Thoracic aorta (tissue), 2 donors: Measurements from ENCODE around the gene KPNB1. TPM values are rescaled to one million over a fixed set of nuclear protein-coding genes. Genes with fewer than 3 reads are reported as not detected.
A peak's percentile ranks its signal among the peaks of the same experiment; 100 is the strongest.

Experiments
- ATAC-seq: fragments of 150-250 bp; one replicate; pipeline ENCODE4 v1.8.0; 2017; ENCODE audit warnings: low read depth; ENCODE audit not compliant: insufficient number of reproducible peaks, low FRiP score
- DNase-seq: peaks from one replicate; pipeline ENCODE4 v3.0.0-alpha.2; 2020; ENCODE audit warnings: low spot score
- H3K27ac ChIP-seq, 2 donors: fragments of 200-600 bp; sonication (generic); 1 replicate in 1 of 2; 2 replicates in 1 of 2; pipeline ENCODE4 v1.5.1; 2016; ENCODE audit warnings: mild to moderate bottlenecking in 2 of 2, moderate library complexity in 2 of 2
- H3K27me3 ChIP-seq: fragments of 200-600 bp; sonication (generic); replicated peaks from 2 replicates; pipeline ENCODE4 v1.6.0; 2016; ENCODE audit warnings: mild to moderate bottlenecking; ENCODE audit not compliant: insufficient read depth
- H3K36me3 ChIP-seq: fragments of 200-600 bp; sonication (generic); one replicate; pipeline ENCODE4 v1.5.1; 2016
- H3K4me1 ChIP-seq, 2 donors: fragments of 200-600 bp; sonication (generic); 1 replicate in 1 of 2; 2 replicates in 1 of 2; pipeline versions ENCODE4 v1.5.1 to v1.6.0; 2016; ENCODE audit warnings: low read depth in 2 of 2, mild to moderate bottlenecking in 1 of 2; ENCODE audit not compliant: control insufficient read depth in 1 of 2
- H3K4me3 ChIP-seq: fragments of 200-600 bp; sonication (generic); 2 replicates; pipeline ENCODE4 v1.5.1; 2016; ENCODE audit warnings: mild to moderate bottlenecking
- H3K9me3 ChIP-seq: fragments of 200-600 bp; sonication (generic); 2 replicates; pipeline ENCODE4 v1.5.1; 2016
- CTCF ChIP-seq: fragments of 200-600 bp; sonication (generic); IDR thresholded peaks from one replicate; pipeline ENCODE4 v1.5.1; 2019; ENCODE audit warnings: antibody characterized with exemption
- total RNA-seq, 2 donors: library from RNA; depleted of rRNA; stranded (reverse); fragments of >200 nt; gene quantifications; one replicate each; pipeline versions ENCODE4 v1.1.0 to v1.2.3, GENCODE V29; 2016

The KPNB1 gene
- 100 to 1,000 TPM; 199 to 223 TPM for total RNA-seq

DNA sequence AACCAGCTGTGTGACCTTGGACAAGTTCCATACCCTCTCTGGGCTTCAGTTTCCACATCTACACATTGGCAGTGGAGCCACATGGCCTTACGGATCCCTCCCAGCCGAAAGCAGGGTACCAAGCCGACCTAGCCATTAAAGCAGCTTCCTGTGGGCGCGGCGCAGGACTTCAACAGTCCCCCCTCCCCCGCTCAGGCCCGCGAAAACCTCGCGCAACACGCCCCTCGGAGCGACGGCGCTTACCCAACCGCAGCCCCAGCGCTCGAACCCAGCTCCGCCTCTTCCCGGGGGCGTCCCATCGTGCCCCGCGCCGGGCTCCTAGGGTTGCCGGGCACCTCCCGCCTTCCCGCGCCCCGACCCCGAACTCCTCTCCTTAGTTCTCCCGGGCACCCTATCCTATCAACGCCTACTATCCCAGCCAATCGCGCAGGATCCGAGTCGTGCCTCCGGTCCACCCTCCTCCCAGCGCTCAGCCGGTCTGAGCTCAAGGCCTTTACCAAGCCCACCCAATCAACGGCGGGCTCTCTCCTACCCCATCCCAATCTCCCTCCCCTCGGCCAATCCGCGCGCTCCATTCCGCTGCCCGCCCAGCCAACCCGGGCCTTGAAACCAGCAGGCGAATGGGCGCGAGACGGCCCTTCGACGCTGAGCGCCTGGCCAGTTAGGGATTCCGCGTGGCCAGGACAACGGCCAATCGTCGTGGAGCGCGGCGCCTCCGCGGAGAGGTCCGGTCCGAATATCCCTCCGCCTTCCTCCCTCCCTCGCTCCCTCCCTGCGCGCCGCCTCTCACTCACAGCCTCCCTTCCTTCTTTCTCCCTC lies at the start of gene KPNB1:
Gene KPNB1 (plus strand): TSS at position 767 of the 819 bp plus-strand sequence. CDS start 326 bp downstream, outside the sequence.
- Histone ChIP-seq H3K4me1 (peaks cover 5 to 22% of the 10 kb centered on the region in 2 donors), H3K9me3 (no peaks in the 10 kb centered on the region), H3K27me3 (no peaks in the 10 kb centered on the region), H3K36me3 (peaks cover 16% of the 10 kb centered on the region), H3K4me3 (peak within 1 kb of the TSS; percentile 75), H3K27ac (peak within 1 kb of the TSS; percentile 73 to 78)
- ATAC-seq (peak; percentile 91), DNase-seq (peak; percentile 99)
- no peak for TF ChIP-seq CTCF

DNA sequence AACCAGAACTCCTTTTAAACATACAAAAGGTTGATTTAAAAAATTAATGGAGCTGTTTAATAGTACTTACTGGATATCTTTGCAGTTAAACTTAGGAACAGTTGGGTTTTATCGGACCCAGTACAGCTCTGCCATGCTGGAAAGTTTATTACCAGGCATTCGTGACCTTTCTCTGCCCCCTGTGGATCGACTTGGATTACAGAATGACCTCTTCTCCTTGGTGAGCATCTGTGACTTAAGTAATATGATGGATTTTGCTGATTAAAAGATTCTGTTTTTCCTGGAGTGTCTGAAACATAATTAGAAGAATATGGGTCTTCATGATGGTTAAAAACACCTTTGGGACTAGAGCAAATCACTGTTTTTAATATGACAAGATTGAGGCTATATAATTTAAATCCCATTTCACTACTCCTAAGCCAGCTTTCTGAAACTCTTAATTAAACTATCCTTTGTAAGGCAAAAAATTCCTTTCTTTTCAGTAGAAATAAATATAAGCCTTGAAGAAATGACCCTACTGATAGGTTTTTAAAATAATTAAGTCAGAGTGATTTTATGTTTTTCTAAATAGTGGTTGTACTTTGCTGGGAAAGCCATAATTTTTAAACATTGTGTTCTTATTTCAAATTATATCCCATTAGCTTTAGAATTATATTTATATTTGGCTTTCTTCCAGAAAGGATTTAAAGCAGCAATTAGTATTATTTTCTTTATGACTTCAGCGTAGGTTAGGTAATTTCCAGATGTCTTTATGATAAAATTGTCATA lies 45.7 kb upstream of the KPNB1 start:
- peaks cover 20 to 27% of the 10 kb centered on the region in 2 donors for H3K4me1 ChIP-seq
- ATAC-seq (no peak), DNase-seq (no peak)
- H3K4me3 ChIP-seq: peak overlapping the region; percentile 7
- H3K36me3 ChIP-seq: peaks cover 36% of the 10 kb centered on the region
- TF ChIP-seq CTCF: no peak
- peak overlapping the region; percentile 55 to 78 for H3K27ac ChIP-seq
- no peaks in the 10 kb centered on the region for H3K9me3 ChIP-seq
- H3K27me3 ChIP-seq: no peaks in the 10 kb centered on the region

DNA sequence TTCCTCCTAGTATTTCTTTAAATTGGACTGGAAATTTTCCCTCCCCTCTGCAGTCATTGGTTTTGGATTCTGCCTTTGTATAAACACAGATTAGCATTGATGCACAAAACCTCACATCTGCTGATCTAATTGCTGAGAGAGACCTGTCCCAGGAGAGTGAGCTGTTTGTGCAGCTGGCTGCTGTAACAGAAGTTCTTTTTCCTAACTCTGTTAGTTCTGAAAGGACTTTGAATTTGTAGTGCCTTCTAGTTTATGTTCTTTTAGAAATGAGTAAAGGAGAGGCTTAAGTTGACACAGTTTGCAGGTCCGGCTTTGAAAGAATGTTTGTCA lies 45.2 kb upstream of the KPNB1 start:
- H3K27ac ChIP-seq: peak overlapping the region; percentile 55 to 78
- no peak for ATAC-seq
- no peak for TF ChIP-seq CTCF
- no peaks in the 10 kb centered on the region for H3K9me3 ChIP-seq
- no peak for DNase-seq
- H3K27me3 ChIP-seq: no peaks in the 10 kb centered on the region
- peaks cover 32% of the 10 kb centered on the region for H3K36me3 ChIP-seq
- peaks cover 20 to 27% of the 10 kb centered on the region in 2 donors for H3K4me1 ChIP-seq
- peak overlapping the region; percentile 7 for H3K4me3 ChIP-seq

GRCh38 chr17:47605011-47605410 lies 44.7 kb upstream of the KPNB1 start:
- no peaks in the 10 kb centered on the region for H3K9me3 ChIP-seq
- peak overlapping the region; percentile 55 to 78 for H3K27ac ChIP-seq
- no peaks in the 10 kb centered on the region for H3K27me3 ChIP-seq
- H3K4me3 ChIP-seq: peak overlapping the region; percentile 46
- DNase-seq: no peak
- no peak for ATAC-seq
- peaks cover 20 to 27% of the 10 kb centered on the region in 2 donors for H3K4me1 ChIP-seq
- no peak for TF ChIP-seq CTCF
- H3K36me3 ChIP-seq: peaks cover 28% of the 10 kb centered on the region

DNA sequence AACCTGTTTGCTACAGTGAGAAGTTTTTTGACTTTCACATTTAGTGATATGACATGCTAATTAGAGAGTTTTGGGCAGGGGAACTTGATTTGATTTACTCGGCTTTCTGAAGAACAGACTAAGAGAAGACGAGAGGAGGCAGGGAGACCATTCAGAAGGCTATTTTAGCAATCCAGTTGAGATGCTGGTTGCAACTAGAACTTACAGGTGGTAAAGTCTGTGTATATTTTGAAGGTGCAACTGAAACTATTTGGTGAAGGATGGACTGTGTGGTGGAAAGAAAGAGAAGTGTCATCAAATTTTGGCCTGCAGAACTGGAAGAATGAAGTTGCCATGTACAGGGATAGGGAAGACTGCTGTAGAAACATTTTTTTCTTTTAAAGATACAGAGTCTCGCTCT lies 42.2 kb upstream of the KPNB1 start:
- H3K36me3 ChIP-seq: peaks cover 11% of the 10 kb centered on the region
- no peaks in the 10 kb centered on the region for H3K9me3 ChIP-seq
- DNase-seq: no peak
- no peak overlapping the region for H3K4me3 ChIP-seq
- TF ChIP-seq CTCF: no peak
- peaks cover 20 to 27% of the 10 kb centered on the region in 2 donors for H3K4me1 ChIP-seq
- ATAC-seq: no peak
- H3K27ac ChIP-seq: peak overlapping the region in 1 of 2 donors; percentile 1
- no peaks in the 10 kb centered on the region for H3K27me3 ChIP-seq
